Stimulated activated CD8-positive, alpha-beta memory T cell treated with anti-CD3 and anti-CD28 coated beads, Interleukin-12 subunit alpha, Interleukin-12 subunit beta, amount 100 ng/mL, for 1 hour (primary cell): Measurements from ENCODE around the gene IL2RG.

ENCODE experiments used
- DNase-seq: peaks from one replicate; pipeline ENCODE4 v3.0.0-alpha.2; 2020; ENCODE audit warnings: low read depth

IL2RG gene

GRCh38 chrX:71107762-71108360, 3.5 kb downstream of the IL2RG start:
- no peak for DNase-seq

GRCh38 chrX:71107245-71107644, 4.1 kb downstream of the IL2RG start:
- no peak for DNase-seq

- no peak for DNase-seq
Measured at GRCh38 chrX:71106427-71106826, 5.0 kb downstream of the IL2RG start, which contains the start of gene CXorf65. CXorf65 (minus strand) TSS chrX:71106740; CDS start chrX:71106556, 184 bp downstream.

- DNase-seq: no peak
Measured at GRCh38 chrX:71105628-71106027, 5.7 kb downstream of the IL2RG start.

- no peak for DNase-seq
Measured at GRCh38 chrX:71103110-71103983, 8.0 kb downstream of the IL2RG start.

GRCh38 chrX:71102292-71102691, 9.1 kb downstream of the IL2RG start:
- no peak for DNase-seq

- DNase-seq: no peak
Measured at GRCh38 chrX:71100581-71101505, 10.5 kb downstream of the IL2RG start.

GRCh38 chrX:71099736-71100135, 11.6 kb downstream of the IL2RG start:
- no peak for DNase-seq

GRCh38 chrX:71098951-71099506, 12.3 kb downstream of the IL2RG start:
- DNase-seq: no peak

- DNase-seq: peak; percentile 58
Measured at GRCh38 chrX:71098302-71098701, 13.1 kb downstream of the IL2RG start.

GRCh38 chrX:71096760-71097032, 14.7 kb downstream of the IL2RG start:
- DNase-seq: no peak

GRCh38 chrX:71095981-71096759, 15.2 kb downstream of the IL2RG start:
- DNase-seq: no peak

GRCh38 chrX:71095555-71095980, 15.8 kb downstream of the IL2RG start, which contains the start of gene FOXO4:
FOXO4 (plus strand) TSS chrX:71095851; CDS start chrX:71096529, 678 bp downstream.
- DNase-seq: peak; percentile 77

- DNase-seq: no peak
Measured at GRCh38 chrX:71095033-71095432, 16.3 kb downstream of the IL2RG start.

- DNase-seq: no peak
Measured at GRCh38 chrX:71091263-71091662, 20.1 kb downstream of the IL2RG start.

- DNase-seq: no peak
Measured at GRCh38 chrX:71085900-71086299, 25.5 kb downstream of the IL2RG start.

- DNase-seq: no peak
Measured at GRCh38 chrX:71082822-71083221, 28.6 kb downstream of the IL2RG start.

GRCh38 chrX:71082124-71082647, 29.2 kb downstream of the IL2RG start:
- no peak for DNase-seq

GRCh38 chrX:71081330-71082123, 29.9 kb downstream of the IL2RG start:
- no peak for DNase-seq

- no peak for DNase-seq
Measured at GRCh38 chrX:71070531-71070930, 40.8 kb downstream of the IL2RG start.
